Adrenal gland (tissue), 12 donors: ENCODE measurements around the gene PDIA4. TPM values are rescaled to one million over a fixed set of nuclear protein-coding genes. Genes with fewer than 3 reads are reported as not detected.
A peak's percentile ranks its signal among the peaks of the same experiment; 100 is the strongest.
"Not testable (repeated sequence)": the region's sequence is repeated elsewhere in the genome, so short reads cannot be mapped to it uniquely, and the experiment has no call there.

ENCODE experiments used
- DNase-seq, 7 donors: peaks; one replicate each; pipeline ENCODE4 v3.0.0-alpha.2; 2019 to 2020
- H3K27ac ChIP-seq, 5 donors: fragments of 200-600 bp; sonication (generic) in 4 of 5; 1 replicate in 3 of 5; 2 replicates in 2 of 5; pipeline versions ENCODE4 v1.5.1 to v1.8.0; 2016 to 2020; ENCODE audit warnings: mild to moderate bottlenecking in 1 of 5
- H3K27me3 ChIP-seq: fragments of 200-600 bp; 2 replicates; pipeline ENCODE4 v1.8.0; 2021
- H3K36me3 ChIP-seq, 2 donors: fragments of 200-600 bp; replicated peaks in 1 of 2; 1 replicate in 1 of 2; 2 replicates in 1 of 2; pipeline versions ENCODE4 v1.5.1 to v1.8.0; 2018 to 2022
- H3K4me1 ChIP-seq, 2 donors: fragments of 200-600 bp; replicated peaks in 1 of 2; 1 replicate in 1 of 2; 2 replicates in 1 of 2; pipeline versions ENCODE4 v1.5.1 to v1.8.0; 2018 to 2021
- H3K4me3 ChIP-seq, 4 donors: fragments of 200-600 bp; sonication (generic) in 3 of 4; one replicate each; pipeline ENCODE4 v1.5.1; 2016 to 2018
- H3K9me3 ChIP-seq, 3 donors: fragments of 200-600 bp; sonication (generic) in 1 of 3; replicated peaks in 1 of 3; 1 replicate in 2 of 3; 2 replicates in 1 of 3; pipeline versions ENCODE4 v1.5.1 to v1.8.0; 2016 to 2021
- POLR2A ChIP-seq, 2 donors: fragments of 450-650 bp; IDR thresholded peaks; one replicate each; pipeline ENCODE4 v1.6.1; 2017; ENCODE audit warnings: antibody characterized with exemption in 2 of 2, mild to moderate bottlenecking in 2 of 2, moderate library complexity in 1 of 2
- WGBS, 4 donors: extraction: QIAGEN DNeasy Blood & Tissue Kit in 2 of 4; methylation state at CpG; one replicate each; pipeline versions ENCODE4 v1.1.5 to v1.1.7; 2013 to 2017; 5-methylcytosine and 5-hydroxymethylcytosine counted together
- intact Hi-C, 2 donors: fragments of 100-400 bp; cut with DNase I; formaldehyde crosslinking; loops; one replicate each; pipeline versions ENCODE4 v1.14.1 to v1.15.0; 2022 to 2023
- polyA plus RNA-seq, 3 donors: library from polyadenylated mRNA; stranded (reverse); fragments of 200-250 nt in 2 of 3; fragments of 350-450 nt in 1 of 3; fragmentation: Illumina TruSeq in 1 of 3; extraction: RNeasy Lipid Tissue Mini Kit (QIAGEN cat#74804) in 1 of 3; gene quantifications; one replicate each; pipeline ENCODE4 v1.2.3, GENCODE V29; 2013 to 2014
- total RNA-seq, 9 donors: library from RNA; depleted of rRNA in 4 of 9; stranded (reverse); fragments of >200 nt in 4 of 9; fragments of 120-200 nt in 1 of 9; fragmentation: NEBNext Ultra II Directional in 1 of 9; extraction: Animal tissue kit (Norgen Biotek cat#: 25700) in 1 of 9; gene quantifications; one replicate each; pipeline versions ENCODE4 v1.1.0 to v1.2.4, GENCODE V29; 2013 to 2023
- TF ChIP-seq, protein P1 (sequence below), 6 experiments: fragments of 450-650 bp in 4 of 6; fragments of 200-600 bp in 2 of 6; sonication (generic) in 1 of 6; IDR thresholded peaks; 1 replicate in 5 of 6; 2 replicates in 1 of 6; pipeline versions ENCODE4 v1.5.1 to v1.8.0; 2016 to 2021; ENCODE audit warnings: antibody characterized with exemption in 6 of 6, mild to moderate bottlenecking in 2 of 6, moderate library complexity in 1 of 6
- donor health status: healthy with polysubstance abuse.
- donor health status: Bipolar disorder and iron deficiency.
- donor health status: DM: yes; HTN: yes; CAD: no.
- donor health status: DM: no; HTN: no; CAD: no.
- donor health status: DM: no; HTN: no; CAD: no.
- donor health status: DM: yes; HTN: yes; CAD: no.

The PDIA4 gene
- total and polyA plus RNA-seq, 12 donors, result 19.9 to 123 (median 69.7) TPM

DNA sequence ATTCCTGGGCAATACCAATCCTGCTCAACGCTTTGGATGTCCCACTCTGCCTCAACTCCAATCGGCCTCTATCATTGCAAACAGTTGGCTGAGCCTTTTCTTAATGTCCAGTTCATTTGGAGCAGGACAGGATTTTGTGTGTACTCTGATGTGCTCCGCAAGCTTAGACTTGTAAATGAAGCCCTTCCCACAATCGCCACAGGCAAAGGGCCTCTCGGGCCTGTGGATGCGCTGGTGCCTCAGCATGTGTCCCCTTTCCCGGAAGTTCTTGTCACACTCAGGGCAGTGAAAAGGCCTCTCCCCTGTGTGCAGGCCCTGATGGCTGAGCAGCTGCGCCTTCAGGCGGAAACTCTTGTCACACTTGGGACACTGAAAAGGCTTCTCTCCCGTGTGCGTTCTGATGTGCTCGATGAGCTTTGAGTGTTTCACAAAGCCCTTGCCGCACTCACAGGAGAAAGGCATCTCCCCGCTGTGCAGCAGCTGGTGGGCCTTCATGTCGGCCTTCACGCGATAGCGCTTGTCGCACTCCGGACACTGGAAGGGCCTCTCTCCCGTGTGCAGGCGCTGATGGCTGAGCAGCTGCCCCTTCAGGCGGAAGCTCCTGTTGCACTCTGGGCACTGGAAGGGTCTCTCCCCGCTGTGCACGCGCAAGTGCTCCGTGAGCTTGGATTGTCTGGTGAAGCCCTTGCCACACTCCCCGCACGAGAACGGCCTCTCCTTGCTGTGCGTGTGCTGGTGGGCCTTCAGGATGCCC lies 42.2 kb upstream of the PDIA4 start:
- Histone ChIP-seq H3K4me3 (no peak overlapping the region), H3K27ac (no peak overlapping the region), H3K4me1 (no peaks in the 10 kb centered on the region), H3K36me3 (peaks cover 0 to 32% of the 10 kb centered on the region in 2 donors), H3K9me3 (no peaks in the 10 kb centered on the region), H3K27me3 (no peaks in the 10 kb centered on the region)
- 95 to 97% (median 95%) methylated on average over 18 to 31 of the region's 31 CpGs for WGBS, 4 donors
- no peak for DNase-seq
- TF ChIP-seq, protein P1, sequence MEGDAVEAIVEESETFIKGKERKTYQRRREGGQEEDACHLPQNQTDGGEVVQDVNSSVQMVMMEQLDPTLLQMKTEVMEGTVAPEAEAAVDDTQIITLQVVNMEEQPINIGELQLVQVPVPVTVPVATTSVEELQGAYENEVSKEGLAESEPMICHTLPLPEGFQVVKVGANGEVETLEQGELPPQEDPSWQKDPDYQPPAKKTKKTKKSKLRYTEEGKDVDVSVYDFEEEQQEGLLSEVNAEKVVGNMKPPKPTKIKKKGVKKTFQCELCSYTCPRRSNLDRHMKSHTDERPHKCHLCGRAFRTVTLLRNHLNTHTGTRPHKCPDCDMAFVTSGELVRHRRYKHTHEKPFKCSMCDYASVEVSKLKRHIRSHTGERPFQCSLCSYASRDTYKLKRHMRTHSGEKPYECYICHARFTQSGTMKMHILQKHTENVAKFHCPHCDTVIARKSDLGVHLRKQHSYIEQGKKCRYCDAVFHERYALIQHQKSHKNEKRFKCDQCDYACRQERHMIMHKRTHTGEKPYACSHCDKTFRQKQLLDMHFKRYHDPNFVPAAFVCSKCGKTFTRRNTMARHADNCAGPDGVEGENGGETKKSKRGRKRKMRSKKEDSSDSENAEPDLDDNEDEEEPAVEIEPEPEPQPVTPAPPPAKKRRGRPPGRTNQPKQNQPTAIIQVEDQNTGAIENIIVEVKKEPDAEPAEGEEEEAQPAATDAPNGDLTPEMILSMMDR (IDR thresholded peaks at IDR 0.05), result no peak
- no peak for TF ChIP-seq POLR2A (IDR thresholded peaks at IDR 0.05)
- intact Hi-C loops, result no loop called here

DNA sequence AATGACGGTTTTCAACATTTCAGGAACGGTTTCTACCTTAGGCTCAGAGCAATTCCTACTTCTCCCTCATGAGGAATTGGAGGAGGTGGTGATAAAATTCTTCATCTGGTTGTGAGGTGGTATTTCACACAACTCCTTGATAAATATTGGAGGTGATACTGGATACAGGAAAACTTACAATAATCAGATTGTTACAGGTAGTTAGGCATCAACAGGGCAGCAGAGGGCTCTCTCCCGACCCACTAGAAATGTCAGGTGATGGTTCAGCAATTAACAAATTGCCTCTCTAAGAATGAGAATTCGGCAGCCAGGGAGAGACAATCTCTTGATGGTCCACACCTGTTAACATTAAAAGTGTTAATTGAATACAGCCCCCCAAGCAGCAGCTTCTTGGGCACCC lies 39.6 kb upstream of the PDIA4 start:
- peaks cover 0 to 29% of the 10 kb centered on the region in 2 donors for H3K36me3 ChIP-seq
- WGBS, 4 donors, result 78 to 85% (median 82%) methylated on average over 4 of the region's 4 CpGs
- H3K27me3 ChIP-seq, result no peaks in the 10 kb centered on the region

DNA sequence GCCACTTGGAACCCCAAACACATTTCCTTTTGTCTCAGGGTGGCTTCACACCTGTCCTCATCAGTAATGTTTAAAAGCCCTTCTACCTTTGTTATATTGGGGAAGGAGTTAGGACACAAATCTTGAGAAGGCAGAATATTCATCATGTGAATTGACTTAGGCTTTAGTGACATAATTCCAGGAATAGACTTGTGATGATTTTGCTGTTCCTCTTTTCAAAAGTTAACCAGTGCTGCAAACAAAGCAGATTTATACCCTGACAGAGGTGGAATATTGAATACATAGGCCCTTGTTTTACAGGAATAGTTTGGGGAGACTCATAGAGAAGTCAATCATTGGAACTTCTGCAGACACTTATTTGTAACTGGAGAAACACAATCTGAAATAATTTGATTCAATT lies 35.2 kb upstream of the PDIA4 start:
- TF ChIP-seq POLR2A (IDR thresholded peaks at IDR 0.05), result no peak
- TF ChIP-seq, protein P1 (IDR thresholded peaks at IDR 0.05), result no peak
- Histone ChIP-seq H3K27ac (peak overlapping the region in 2 of 5 donors; percentile 24 to 38), H3K27me3 (no peaks in the 10 kb centered on the region), H3K4me1 (peaks cover 0 to 6% of the 10 kb centered on the region in 2 donors), H3K9me3 (no peaks in the 10 kb centered on the region), H3K4me3 (no peak overlapping the region), H3K36me3 (no peaks in the 10 kb centered on the region)
- DNase-seq, result no peak
- intact Hi-C loops, result loop anchor here in 1 of 2 donors (10.0 kb wide), 1 partner anchor 59 kb away; no protein-coding TSS in a partner anchor

More for the DNA sequence above, 39.6 kb upstream of the PDIA4 start:
- DNase-seq, result no peak
- Histone ChIP-seq H3K4me1 (no peaks in the 10 kb centered on the region), H3K4me3 (no peak overlapping the region), H3K9me3 (no peaks in the 10 kb centered on the region), H3K27ac (no peak overlapping the region)
- TF ChIP-seq, protein P1 (IDR thresholded peaks at IDR 0.05), result no peak
- TF ChIP-seq POLR2A (IDR thresholded peaks at IDR 0.05), result no peak
- intact Hi-C loops, result loop anchor here in 1 of 2 donors (10.0 kb wide), 1 partner anchor 63 kb away; no protein-coding TSS in a partner anchor

DNA sequence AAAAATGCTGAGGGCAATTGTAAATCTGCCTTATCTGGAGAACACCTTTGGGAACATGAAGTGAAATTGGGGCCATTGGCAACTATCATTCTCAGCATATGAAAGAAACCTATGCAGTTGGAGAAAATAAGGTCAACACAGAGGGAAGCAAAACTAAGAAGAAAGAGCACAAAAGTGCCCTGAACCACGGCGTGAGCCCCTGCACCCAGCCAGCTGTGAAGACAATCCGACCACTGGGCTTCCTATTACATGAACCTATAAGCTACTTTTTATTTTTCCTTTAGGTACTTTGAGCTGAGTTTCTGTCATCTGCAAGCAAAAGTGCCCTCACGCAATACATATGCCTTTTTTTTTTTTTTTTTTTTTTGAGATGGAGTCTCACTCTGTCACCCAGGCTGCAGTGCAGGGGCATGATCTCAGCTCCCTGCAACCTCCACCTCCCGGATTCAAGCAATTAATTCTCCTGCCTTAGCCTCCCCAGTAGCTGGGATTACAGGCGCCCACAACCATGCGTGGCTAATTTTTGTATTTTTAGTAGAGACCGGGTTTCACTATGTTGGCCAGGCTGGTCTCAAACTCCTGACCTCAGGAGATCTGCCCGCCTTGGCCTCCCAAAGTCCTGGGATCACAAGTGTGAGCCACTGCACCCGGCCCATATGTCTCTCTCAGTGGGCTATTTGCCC lies 34.1 kb upstream of the PDIA4 start:
- H3K4me3 ChIP-seq, H3K36me3 ChIP-seq, H3K27ac ChIP-seq, DNase-seq, H3K9me3 ChIP-seq, H3K4me1 ChIP-seq, H3K27me3 ChIP-seq: not testable (repeated sequence)
- intact Hi-C loops, result loop anchor here in 1 of 2 donors (10.0 kb wide), 1 partner anchor 58 kb away; no protein-coding TSS in a partner anchor
- WGBS, 4 donors, result 82 to 89% (median 87%) methylated on average over 10 of the region's 10 CpGs
